CD4-positive, alpha-beta T cell treated with Interleukin-12 subunit alpha and Interleukin-12 subunit beta, for 1 hour (primary cell): ENCODE data around the gene PNO1.
"Not testable (repeated sequence)": the region's sequence is repeated elsewhere in the genome, so short reads cannot be mapped to it uniquely, and the experiment has no call there.

Experiments
- DNase-seq: peaks from one replicate; pipeline ENCODE4 v3.0.0-alpha.2; 2020

The PNO1 gene

GRCh38 chr2:68157402-68158133, at the start of gene PNO1:
PNO1 (plus strand) TSS chr2:68157888; CDS start chr2:68157935, 47 bp downstream.
- peak; percentile 98 for DNase-seq

DNA sequence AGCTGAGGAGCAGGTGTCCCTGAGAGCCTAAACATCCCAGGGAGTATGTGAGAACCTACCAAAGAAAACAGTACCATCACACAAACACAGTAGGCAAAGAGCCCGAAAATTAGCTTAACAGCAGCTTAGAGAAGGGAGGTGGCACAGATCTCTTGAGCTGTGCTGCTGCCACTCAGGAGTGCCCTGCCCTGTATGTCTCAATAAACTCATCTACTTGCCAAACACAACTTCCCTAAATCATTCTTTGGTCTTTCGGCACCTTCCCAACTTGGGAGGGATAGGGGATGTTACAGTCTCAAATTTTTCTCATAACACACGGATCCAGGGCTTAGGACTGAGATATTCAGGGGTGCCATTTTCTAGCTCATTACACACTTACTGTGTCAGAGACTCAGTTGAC, 49.6 kb upstream of the PNO1 start:
- DNase-seq = no peak

DNA sequence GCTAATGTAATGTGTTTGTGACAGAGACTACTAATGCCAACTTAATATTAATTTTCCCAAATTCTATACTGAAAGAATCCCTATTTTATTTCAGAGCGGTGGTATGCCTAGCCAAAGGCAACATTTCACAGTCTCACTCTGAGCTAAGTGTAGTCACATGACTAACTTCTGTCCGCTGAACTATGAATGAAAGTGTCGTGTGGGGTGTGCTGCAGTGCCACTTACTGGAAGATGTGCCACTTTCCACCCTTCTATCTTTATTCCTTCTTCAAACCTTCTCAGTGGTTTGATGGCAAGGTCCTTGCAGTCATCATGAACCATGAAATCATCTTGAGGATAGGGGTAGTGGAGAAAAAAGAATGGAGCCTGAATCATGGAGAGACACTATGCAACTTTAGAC, 47.6 kb upstream of the PNO1 start:
- DNase-seq = no peak

- DNase-seq = no peak
Observed at GRCh38 chr2:68115965-68116364, 41.7 kb upstream of the PNO1 start.

GRCh38 chr2:68117922-68118321, 39.8 kb upstream of the PNO1 start:
- DNase-seq = not testable (repeated sequence)

DNA sequence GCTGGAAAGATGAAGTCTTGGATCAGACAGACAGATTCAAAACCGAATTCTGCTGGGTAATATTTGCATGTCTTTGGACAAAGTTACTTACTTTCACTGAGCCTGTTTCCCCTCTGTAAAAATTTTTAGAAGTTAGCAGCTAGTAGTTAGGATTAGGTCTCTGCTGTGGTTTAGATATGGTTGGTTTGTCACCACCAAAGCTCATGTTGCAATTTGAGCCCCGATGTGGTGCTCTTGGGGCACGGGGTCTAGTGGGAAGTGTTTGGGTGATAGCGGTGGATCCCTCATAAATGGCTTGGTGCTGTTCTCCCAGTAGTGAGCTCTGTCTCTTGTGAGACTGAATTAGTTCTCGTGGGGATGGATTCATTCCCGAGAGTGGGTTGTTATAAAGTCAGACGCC, 38.9 kb upstream of the PNO1 start:
- no peak for DNase-seq

DNA sequence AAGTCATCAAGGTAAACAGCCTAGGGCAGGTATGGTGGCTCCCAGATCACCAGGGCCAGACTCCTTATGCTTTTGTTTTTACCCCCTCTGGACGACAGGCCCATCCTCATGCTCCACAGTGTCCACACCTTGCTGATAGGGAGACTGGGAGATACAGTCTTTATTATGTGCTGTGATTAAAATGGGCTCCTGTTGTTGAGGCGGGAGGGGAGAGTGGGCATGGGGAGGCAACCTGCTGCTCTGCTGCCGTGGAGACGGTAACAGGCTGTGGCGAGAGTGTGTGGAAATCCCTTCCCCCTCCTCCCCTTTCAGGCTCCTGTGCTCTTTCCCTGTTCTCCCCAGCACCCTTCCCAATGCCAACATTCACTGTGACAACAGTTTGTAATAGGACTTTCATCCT, 38.2 kb upstream of the PNO1 start:
- DNase-seq = no peak

DNA sequence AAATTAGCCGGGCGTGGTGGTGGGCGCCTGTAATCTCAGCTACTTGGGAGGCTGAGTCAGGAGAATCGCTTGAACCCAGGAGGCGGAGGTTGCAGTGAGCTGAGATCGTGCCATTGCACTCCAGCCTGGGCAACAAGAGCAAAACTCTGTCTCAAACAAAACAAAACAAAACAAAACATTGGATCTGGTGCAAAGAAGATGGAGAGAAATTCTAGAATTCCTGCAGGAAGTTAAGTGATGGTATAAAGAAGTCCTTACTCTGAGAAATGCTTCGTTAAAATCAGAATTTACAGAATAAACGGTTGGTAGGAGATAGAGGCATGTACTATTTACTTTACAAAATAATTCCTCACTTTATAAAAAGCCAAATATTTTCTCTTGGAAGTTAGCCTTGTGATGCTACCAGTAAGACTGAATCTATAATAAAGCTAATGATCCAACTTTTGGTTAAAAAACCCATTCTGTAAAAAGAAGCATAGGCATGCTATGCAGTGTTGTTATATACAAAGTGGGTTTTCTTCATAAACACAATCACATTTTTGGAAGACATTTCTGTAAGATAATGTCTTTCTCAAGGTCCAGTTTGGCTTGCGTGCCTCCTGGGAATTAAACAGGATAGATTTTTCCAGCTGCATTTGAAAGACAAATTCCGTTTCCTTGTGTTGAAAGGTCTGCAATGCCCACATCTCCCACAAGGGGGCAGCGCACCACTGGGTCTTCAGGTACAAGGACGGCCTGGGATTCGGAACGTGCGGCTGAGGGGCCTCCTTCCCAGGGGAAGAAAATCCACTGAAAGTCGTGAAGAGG, 35.6 kb upstream of the PNO1 start:
- DNase-seq = peak; percentile 72

DNA sequence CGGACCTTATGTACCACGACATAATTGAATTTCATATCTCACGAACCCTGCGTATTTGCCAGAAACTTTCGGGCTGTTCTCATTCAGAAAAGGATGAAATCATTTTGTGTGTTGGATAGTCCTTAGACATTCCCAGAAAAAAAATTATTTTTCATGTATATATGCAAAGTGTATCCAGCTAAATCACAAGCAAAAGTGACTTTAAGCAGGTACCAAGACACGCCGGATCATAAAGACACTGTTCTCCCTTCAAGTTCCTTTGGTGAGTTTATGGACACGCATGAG, 35.1 kb upstream of the PNO1 start:
- no peak for DNase-seq

- no peak for DNase-seq
Observed at GRCh38 chr2:68124321-68124720, 33.4 kb upstream of the PNO1 start.

DNA sequence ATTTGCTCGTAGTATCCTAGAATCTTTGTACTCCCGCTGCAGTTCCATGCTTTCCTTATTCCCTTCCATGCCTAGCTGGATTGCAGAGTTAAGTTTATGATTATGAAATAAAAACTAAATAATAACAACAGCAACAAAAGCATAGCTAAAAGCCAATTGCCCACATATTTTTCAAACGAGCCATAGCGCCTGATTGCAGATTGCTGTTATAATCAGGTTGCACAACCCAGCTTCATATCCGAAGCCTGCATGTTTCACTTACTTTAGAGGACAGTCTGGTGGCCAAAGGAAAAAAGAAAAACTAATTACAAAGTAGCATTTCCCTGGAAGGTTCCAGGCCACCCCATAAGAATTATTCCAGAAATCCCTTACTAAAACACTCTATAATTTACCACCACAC, 31.9 kb upstream of the PNO1 start:
- no peak for DNase-seq

DNA sequence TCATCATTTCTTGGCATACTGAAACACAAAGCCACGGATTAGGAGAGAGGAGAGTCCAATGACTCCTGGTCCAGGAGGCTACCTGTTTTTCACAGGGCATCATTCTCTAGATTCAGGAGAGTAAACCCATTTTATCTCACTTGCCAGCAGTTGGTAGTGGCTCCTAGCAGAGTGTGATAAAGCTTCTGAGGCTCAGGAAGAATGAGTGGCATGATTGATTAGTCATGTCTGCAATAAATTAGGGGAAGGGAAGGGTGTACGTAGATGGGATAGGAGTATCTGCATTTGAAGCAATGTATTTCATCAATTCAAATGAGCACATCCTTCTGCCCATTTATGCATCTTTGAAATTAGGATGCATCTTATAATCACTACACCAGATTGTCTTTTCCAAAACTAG, 31.1 kb upstream of the PNO1 start:
- DNase-seq = no peak

GRCh38 chr2:68127358-68128242, 30.1 kb upstream of the PNO1 start:
- DNase-seq = no peak

- no peak for DNase-seq
Observed at GRCh38 chr2:68134120-68134519, 23.6 kb upstream of the PNO1 start.

GRCh38 chr2:68134554-68134953, 23.1 kb upstream of the PNO1 start:
- DNase-seq = no peak

GRCh38 chr2:68135448-68136320, 22.0 kb upstream of the PNO1 start:
- no peak for DNase-seq

DNA sequence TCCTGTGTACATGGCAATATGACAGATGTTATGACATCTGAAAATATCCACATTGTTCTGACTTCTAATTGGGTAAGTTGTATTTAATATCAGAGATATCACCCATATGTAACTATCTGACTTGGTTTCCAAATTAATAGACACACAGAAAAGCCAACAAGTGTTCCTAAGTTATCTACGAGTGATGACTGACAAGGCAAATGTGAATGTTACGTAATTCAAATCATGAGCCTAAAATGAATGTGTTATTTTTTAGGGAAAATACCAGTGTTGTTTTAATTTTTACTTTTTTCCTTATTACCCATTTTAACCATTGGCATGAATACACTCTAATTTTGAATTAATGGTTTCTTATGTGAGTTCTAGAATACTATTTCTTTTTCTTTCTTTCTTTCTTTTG, 15.8 kb upstream of the PNO1 start:
- no peak for DNase-seq

- no peak for DNase-seq
Observed at GRCh38 chr2:68151037-68151436, 6.7 kb upstream of the PNO1 start.

- DNase-seq = no peak
Observed at GRCh38 chr2:68152681-68153347, 4.9 kb upstream of the PNO1 start.

- DNase-seq = no peak
Observed at GRCh38 chr2:68155618-68156017, 2.1 kb upstream of the PNO1 start.

DNA sequence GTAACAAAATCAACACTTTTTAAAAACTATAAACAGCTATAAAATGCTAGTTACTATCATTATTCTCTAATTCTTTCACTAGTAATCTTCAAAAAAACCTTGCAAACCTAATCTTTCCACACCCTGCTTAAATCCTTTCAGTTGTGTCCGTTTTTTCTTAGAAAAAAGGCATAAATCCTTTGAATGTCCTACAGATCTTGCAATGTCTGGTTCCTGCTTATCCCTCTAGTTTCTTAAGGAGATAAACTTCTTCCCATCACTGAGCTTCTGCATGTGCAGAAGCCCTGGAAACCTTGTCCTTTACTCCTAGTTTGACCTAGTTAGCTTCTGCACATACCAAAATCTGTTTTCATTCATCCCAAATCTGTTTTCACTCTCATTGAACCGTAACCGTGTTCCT, 1.3 kb upstream of the PNO1 start:
- DNase-seq = no peak

DNA sequence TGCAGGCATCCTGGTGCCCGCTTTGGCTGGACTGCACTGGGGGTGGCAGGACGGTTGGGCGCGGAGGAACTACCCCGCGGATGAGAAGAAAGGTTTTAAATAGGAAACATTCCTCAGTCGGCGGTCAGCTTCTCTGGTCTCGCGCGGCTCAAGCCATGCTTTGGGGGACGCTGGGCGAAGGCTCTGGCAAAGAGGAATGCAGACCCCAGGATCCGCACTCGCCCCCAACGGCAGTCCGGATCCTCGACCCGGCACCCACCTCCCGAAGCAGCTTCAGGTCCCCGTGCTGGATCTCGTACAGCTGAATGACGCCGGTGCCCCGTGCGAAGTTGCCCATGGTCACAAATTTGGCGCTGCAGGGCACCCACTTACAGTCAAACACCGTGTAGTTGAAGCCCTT, 686 bp upstream of the PNO1 start:
- no peak for DNase-seq
